ENCODE data around the gene HECTD4. TPM values are rescaled to one million over a fixed set of nuclear protein-coding genes. Genes with fewer than 3 reads are reported as not detected.
A peak's percentile ranks its signal among the peaks of the same experiment; 100 is the strongest.

Gene HECTD4
- total and polyA plus RNA-seq, 9 of the 15 experiments (the other 6 are each of a cell fraction or from before 2014, with no cell fraction given), result 3.5 to 33.3 (median 13.5) TPM

DNA sequence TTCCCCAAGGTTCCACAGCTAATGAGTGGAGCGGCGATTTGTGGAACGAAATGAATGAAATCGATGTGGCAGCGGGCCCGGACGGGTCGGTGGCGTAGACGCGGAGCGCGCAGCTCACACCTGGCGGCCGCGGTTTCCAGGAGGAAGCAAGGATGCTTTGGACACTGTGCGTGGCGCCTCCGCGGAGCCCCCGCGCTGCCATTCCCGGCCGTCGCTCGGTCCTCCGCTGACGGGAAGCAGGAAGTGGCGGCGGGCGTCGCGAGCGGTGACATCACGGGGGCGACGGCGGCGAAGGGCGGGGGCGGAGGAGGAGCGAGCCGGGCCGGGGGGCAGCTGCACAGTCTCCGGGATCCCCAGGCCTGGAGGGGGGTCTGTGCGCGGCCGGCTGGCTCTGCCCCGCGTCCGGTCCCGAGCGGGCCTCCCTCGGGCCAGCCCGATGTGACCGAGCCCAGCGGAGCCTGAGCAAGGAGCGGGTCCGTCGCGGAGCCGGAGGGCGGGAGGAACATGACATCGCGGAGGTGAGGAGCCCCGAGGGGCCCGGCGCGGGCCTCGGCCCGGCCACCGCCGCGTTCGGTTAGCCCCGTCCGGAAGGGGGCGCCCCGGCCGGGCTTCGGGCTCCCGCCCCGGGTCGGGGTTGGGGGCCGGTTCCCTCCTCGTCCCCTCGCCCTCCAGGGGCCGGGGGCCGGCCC lies 36.5 kb upstream of the HECTD4 start, which contains the start of gene PTPN11 (continued):
- peak; percentile 77 for TF ChIP-seq CXXC5 (CRISPR knock-in tag; IDR thresholded peaks at IDR 0.05)
- peak; percentile 16 for TF ChIP-seq DACH1 (IDR thresholded peaks at IDR 0.05; ENCODE audit: partially characterized antibody)
- 0 out of 3 replicates have a peak, but pooled peaks of 1 of the 2 experiments have one; percentile 16 for TF ChIP-seq CBX3 (IDR thresholded peaks at IDR 0.05; ENCODE audit: borderline replicate concordance in 1 of 2, low read length in 2 of 2)
- TF ChIP-seq ZNF75A (CRISPR knock-in tag; IDR thresholded peaks at IDR 0.05), result no peak
- peak; percentile 100 for TF ChIP-seq MAZ (CRISPR knock-in tag; conservative IDR thresholded peaks at IDR 0.05 in 1 of 2, IDR thresholded peaks at IDR 0.05 in 1 of 2)
- peak; percentile 84; the same call in 1 of the 2 replicates for TF ChIP-seq FOXK1 (CRISPR knock-in tag; IDR thresholded peaks at IDR 0.05; ENCODE audit: borderline replicate concordance)
- TF ChIP-seq C11orf30 (IDR thresholded peaks at IDR 0.05; ENCODE audit: low read depth), result peak; percentile 94
- TF ChIP-seq HDAC1 (IDR thresholded peaks at IDR 0.05), result peak in 1 of 2 experiments; percentile 96; a peak in 2 of 4 replicates
- peak; percentile 99 for TF ChIP-seq CREB1 (IDR thresholded peaks at IDR 0.05)
- peak; percentile 100 for TF ChIP-seq CREB1 (CRISPR knock-in tag; IDR thresholded peaks at IDR 0.05)
- TF ChIP-seq THAP12 (CRISPR knock-in tag; IDR thresholded peaks at IDR 0.05), result peak; percentile 40; the same call in 1 of the 2 replicates
- peak; percentile 43 for TF ChIP-seq NFIC (IDR thresholded peaks at IDR 0.05)
- peak; percentile 66; the same call in 1 of the 2 replicates for TF ChIP-seq ZNF740 (CRISPR knock-in tag; IDR thresholded peaks at IDR 0.05)
- no peak for TF ChIP-seq ZNF740 (tag; IDR thresholded peaks at IDR 0.05)
- TF ChIP-seq BHLHE40 (IDR thresholded peaks at IDR 0.05; ENCODE audit: low read length), result peak; percentile 20; the same call in 1 of the 2 replicates
- peak in 1 of 2 experiments; percentile 71; a peak in 1 of 4 replicates for TF ChIP-seq CSDE1 (IDR thresholded peaks at IDR 0.05)
- no peak for TF ChIP-seq PHTF2 (CRISPR knock-in tag; IDR thresholded peaks at IDR 0.05)
- TF ChIP-seq SP1 (CRISPR knock-in tag; IDR thresholded peaks at IDR 0.05), result 0 out of 2 replicates have a peak, but pooled peaks have one; percentile 47
- peak; percentile 100 for TF ChIP-seq ELF1 (tag; IDR thresholded peaks at IDR 0.05)
- TF ChIP-seq ZFX (CRISPR knock-in tag; IDR thresholded peaks at IDR 0.05), result peak; percentile 97
- TF ChIP-seq NKRF (IDR thresholded peaks at IDR 0.05; ENCODE audit: borderline replicate concordance), result peak; percentile 92; the same call in 1 of the 2 replicates
- TF ChIP-seq ELF4 (CRISPR knock-in tag; IDR thresholded peaks at IDR 0.05), result peak; percentile 97
- peak; percentile 79 for TF ChIP-seq CCNT2 (IDR thresholded peaks at IDR 0.05; ENCODE audit: borderline replicate concordance, extremely low read depth, insufficient read length, low read depth, low read length)
- TF ChIP-seq TGIF2 (CRISPR knock-in tag; IDR thresholded peaks at IDR 0.05), result 0 out of 2 replicates have a peak, but pooled peaks have one; percentile 52

All from K562 (cell line).